ENCODE measurements around the gene C9orf78. TPM values are rescaled to one million over a fixed set of nuclear protein-coding genes. Genes with fewer than 3 reads are reported as not detected.
"Not testable (repeated sequence)": the region's sequence is repeated elsewhere in the genome, so short reads cannot be mapped to it uniquely, and the experiment has no call there.

Gene C9orf78
- polyA plus RNA-seq, 3 donors: 68.4 to 87.6 (median 81.4) TPM

DNA sequence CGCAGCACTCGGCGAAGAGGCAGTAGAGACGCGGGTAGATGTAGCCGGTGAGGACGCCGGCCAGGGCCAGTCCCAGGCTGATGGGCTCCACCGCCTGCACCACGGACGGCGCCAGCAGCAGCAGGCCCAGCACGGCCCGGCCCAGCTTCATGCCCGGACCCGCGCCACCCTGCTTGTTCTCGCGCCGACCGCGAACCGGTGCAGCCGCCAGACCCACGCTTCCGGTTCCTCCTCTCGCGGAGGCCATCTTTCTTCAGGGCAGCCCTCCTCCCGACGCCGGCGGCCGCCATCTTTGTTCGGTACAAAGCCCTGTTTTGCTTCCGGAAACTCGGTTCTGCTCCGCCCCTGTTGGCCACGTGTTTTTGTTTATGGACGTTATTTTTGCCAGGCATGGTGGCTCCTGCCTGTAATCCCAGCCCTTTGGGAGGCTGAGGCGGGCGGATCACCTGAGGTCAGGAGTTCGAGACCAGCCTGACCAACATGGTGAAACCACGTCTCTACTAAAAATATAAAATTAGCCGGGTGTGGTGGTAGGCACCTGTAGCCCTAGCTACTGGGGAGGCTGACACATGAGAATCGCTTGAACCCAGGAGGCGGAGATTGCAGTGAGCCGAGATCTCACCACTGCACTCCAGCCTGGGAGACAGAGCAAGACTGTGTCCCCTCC, 11.0 kb downstream of the C9orf78 start, which contains the start of gene TOR1A:
TOR1A (minus strand) TSS at position 202 of the 667 bp plus-strand sequence; CDS start at position 151, 51 bp downstream.
- peak; percentile 74 to 93 (median 87) for DNase-seq (ENCODE audit: extremely low read depth in 1 of 11, low read depth in 9 of 11, low spot score in 4 of 11)

DNA sequence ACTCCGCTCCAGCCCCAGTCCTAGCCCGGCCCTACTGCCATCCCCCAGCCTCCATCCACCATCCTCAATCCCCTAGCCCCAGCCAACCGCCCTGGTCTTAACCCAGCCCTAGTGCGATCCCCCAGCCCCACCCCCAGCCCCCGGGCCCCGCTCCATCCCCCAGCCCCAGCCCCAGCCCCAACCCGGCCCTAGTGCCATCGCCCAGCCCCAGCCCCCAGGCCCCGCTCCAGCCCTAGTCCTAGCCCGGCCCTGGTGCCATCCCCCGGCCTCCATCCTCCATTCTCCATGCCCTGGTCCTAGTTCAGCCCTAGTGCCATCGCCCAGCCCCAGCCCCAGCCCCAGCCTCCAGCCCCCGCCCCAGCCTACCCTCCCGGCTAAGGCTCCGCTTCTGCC, 11.5 kb downstream of the C9orf78 start:
- DNase-seq (ENCODE audit: extremely low read depth in 1 of 11, low read depth in 9 of 11, low spot score in 4 of 11): no peak

DNA sequence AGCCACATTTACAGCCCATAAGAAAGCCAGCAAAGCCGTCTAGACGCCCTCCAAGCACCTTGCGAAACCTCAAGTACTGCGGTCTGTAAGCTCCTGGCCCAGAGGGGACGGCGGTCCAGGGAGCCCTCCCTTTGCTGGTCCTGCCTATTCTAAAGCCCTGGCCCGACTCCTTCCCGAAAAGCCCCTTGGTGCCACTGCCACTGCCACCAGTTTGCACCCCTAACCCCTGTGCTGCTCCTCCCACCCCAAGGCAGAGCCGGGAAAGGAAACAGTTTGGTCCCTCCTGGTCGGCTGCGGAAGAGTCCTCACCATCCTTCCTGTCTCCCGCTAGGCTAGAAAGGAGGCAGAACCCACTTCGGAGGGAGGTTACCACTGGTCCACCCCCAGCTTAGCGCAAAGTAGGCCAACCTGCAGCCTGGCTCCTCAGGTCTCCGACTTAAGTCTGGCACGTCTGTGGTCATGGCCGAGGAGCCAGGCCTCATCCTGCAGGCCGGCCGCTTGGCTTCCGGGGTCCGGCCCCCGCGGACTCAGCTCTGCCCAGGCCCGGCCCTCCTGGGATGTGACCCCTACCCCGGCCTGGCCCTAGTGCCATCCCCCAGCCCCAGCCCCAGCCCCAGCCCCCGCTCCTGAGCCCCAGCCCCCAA, 12.1 kb downstream of the C9orf78 start:
- no peak for DNase-seq (ENCODE audit: extremely low read depth in 1 of 11, low read depth in 9 of 11, low spot score in 4 of 11)

- DNase-seq (ENCODE audit: extremely low read depth in 1 of 11, low read depth in 9 of 11, low spot score in 4 of 11): no peak
Observed at GRCh38 chr9:129816501-129817435, 18.3 kb downstream of the C9orf78 start.

DNA sequence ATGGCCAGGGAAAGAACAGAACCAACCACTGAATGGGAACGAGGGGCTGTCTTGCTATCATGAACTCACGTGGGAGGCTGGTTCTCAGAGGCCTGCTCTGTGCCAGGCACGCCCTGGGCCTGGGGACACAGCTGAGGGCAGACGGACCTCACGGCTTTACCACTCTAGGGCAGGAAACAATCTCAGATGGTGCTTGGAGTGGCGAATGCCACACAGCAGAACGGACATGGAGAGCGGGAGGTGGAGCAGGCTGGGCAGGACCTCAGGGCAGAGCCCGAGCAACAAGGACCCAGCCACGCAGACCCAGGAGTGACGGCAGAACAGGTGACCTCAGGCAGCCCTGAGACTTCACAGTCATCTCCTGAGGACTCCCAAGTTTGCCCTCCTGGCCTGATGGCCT, 19.8 kb downstream of the C9orf78 start:
- DNase-seq (ENCODE audit: extremely low read depth in 1 of 11, low read depth in 9 of 11, low spot score in 4 of 11): no peak

DNA sequence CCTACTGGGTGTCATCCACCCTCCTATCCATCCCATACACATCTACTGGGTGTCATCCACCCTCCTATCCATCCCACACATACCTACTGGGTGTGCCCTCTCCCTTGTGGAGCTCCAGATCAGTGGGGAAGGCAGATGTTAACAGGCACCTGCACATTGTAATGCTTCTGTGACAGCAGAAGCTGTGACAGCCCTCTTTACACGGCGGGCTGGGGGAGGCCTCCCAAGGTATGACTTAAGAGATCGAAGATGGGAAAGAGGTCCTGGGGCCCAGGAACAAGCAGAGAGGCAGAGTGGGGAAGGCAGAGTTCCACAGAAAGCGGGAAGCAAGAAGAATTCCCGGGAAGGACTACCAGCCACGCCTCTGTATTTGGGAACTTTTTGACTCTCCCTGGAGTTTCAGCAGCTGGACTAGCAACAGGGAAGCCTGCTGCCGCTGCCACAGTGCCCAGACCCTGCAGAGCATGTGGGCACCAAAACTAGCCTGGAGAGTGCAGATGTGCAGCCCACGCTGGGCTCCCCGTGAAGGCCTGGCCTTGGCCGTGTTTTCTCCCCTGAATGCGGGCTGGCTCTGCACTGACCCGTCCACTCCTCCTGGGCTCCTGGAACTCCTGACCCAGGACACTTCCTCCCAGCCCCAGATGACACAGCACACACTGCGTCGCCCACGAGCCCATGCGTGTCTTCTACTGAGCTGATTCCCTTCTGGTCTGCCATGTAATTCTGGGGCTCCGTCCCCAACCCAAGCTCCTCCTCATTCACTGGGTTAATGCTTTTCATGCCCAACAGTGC, 20.4 kb downstream of the C9orf78 start:
- no peak for DNase-seq (ENCODE audit: extremely low read depth in 1 of 11, low read depth in 9 of 11, low spot score in 4 of 11)

GRCh38 chr9:129813661-129814060, 21.4 kb downstream of the C9orf78 start:
- DNase-seq (ENCODE audit: extremely low read depth in 1 of 11, low read depth in 9 of 11, low spot score in 4 of 11): no peak

- no peak for DNase-seq (ENCODE audit: extremely low read depth in 1 of 11, low read depth in 9 of 11, low spot score in 4 of 11)
Observed at GRCh38 chr9:129812385-129812784, 22.7 kb downstream of the C9orf78 start.

DNA sequence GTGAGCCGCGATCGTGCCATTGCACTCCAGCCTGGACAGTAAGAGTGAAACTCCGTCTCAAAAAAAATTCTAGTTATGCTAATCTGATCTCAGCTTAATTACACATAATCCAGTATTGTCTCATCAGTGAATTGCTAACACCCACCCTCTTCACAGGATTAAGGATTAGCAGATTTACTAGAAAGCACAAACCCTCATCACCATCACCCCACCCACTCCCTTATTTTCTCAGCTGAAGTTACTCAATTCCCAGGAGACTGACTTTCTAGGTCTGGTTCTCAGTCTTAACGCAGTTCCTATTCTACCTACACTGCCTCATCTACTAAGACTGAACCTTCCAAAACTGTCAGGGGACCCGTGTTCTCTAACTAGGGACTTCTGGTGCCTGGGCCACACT, 23.1 kb downstream of the C9orf78 start:
- DNase-seq (ENCODE audit: extremely low read depth in 1 of 11, low read depth in 9 of 11, low spot score in 4 of 11): no peak

GRCh38 chr9:129810788-129811187, 24.3 kb downstream of the C9orf78 start:
- no peak for DNase-seq (ENCODE audit: extremely low read depth in 1 of 11, low read depth in 9 of 11, low spot score in 4 of 11)

GRCh38 chr9:129810116-129810515, 25.0 kb downstream of the C9orf78 start:
- DNase-seq (ENCODE audit: extremely low read depth in 1 of 11, low read depth in 9 of 11, low spot score in 4 of 11): no peak

- no peak for DNase-seq (ENCODE audit: extremely low read depth in 1 of 11, low read depth in 9 of 11, low spot score in 4 of 11)
Observed at GRCh38 chr9:129809346-129809745, 25.7 kb downstream of the C9orf78 start.

DNA sequence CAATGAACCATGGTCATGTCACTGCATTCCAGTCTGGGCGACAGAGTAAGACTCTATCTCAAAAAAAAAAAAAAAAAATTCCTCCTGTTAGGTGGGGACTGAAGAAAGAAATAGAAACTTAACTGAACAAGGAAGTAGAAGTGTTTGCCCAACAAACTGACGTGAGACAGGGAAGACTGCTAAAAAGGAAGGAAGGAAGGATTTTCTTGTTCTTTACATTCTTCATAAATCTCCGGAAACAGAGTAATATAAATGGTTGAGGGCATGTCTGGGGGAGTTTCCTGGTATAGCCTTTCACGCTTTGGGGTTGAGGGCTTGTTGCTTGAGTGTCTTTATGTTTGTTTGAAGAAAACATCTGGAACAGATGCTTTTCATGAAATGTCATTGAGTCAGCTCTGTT, 29.0 kb downstream of the C9orf78 start:
- DNase-seq (ENCODE audit: extremely low read depth in 1 of 11, low read depth in 9 of 11, low spot score in 4 of 11): no peak

DNA sequence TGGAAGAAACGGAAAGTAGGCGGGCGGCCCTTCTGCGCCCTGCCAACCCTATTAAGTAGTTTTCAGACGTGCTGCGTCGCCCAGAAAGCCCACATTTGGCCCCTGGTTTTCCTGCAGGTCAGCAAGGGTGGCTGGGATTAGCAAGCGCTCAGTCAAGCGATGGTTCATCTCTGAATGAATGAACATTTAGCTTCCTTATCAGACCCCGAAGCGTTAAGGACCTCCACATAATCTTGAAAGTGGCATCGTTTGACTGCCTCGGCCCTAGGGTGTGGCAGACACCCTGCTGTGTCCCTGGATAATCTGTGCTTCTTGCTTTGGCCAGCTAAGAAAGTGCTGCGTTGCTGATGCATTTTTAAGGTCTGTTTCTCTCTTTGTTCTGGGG, 31.4 kb downstream of the C9orf78 start:
- DNase-seq (ENCODE audit: extremely low read depth in 1 of 11, low read depth in 9 of 11, low spot score in 4 of 11): no peak

DNA sequence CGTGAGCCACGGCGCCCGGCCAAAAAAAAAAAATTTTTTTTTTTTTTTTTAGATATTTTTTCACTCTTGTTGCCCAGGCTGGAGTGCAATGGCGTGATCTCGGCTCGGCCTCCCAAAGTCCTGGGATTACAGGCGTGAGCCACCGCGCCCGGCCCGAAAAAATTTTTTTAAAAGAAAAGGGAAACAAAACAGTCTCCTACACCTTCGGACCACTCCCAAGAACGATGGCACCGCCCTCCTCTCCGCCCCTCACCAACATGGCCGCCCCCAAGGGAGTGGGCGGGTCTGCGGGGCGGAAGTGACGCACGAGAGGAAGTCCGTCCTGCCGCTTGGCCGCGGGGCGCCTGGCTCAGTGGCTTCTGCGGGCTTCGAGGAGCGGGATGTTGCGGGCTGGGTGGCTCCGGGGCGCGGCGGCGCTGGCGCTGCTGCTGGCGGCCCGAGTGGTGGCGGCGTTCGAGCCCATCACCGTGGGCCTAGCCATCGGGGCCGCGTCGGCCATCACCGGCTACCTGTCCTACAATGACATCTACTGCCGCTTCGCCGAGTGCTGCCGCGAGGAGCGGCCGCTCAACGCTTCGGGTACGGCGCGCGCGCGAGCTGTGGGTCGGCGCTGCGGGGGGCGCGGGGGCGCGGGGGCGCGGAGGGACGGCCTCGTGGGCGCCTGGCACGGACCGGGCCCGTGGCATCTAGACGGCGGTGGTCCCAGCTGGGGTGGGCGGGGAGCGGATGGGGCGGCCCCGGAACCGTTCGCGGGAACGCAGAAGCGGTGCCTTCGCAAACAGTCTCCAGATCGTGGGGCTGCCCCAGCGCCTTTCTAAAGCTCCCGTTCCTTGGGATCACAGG, 32.0 kb downstream of the C9orf78 start, which contains the start of gene TOR1B:
TOR1B (plus strand) TSS at position 352 of the 843 bp plus-strand sequence; CDS start at position 381, 29 bp downstream.
- DNase-seq (ENCODE audit: extremely low read depth in 1 of 11, low read depth in 9 of 11, low spot score in 4 of 11): peak; percentile 79 to 95 (median 90)

DNA sequence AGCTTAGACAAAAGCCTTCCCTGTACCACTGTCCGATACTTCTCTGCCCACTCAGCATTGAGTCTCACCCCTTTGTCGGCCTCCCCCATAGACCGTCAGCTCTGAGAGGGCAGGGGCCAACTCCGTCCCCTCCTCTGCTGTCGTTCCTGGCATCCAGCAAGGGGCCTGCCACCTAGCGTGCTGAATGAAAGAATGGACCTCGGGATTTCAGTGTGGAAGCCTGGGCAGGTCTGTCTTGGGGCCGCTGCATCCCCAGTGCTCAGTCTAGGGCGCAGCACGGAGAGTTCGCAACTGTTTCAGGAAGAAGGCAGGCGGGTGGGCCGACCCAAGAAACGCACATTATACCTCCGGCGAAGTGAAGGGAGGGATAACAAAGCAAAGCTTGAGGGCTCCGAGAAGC, 33.6 kb downstream of the C9orf78 start:
- no peak for DNase-seq (ENCODE audit: extremely low read depth in 1 of 11, low read depth in 9 of 11, low spot score in 4 of 11)

- no peak for DNase-seq (ENCODE audit: extremely low read depth in 1 of 11, low read depth in 9 of 11, low spot score in 4 of 11)
Observed at GRCh38 chr9:129798973-129799372, 36.1 kb downstream of the C9orf78 start.

- DNase-seq (ENCODE audit: extremely low read depth in 1 of 11, low read depth in 9 of 11, low spot score in 4 of 11): not testable (repeated sequence)
Observed at GRCh38 chr9:129796029-129796428, 39.0 kb downstream of the C9orf78 start.

Measured in renal cortex interstitium (tissue), 11 donors.